ENCODE results near the gene SPACA4. TPM values are rescaled to one million over a fixed set of nuclear protein-coding genes. Genes with fewer than 3 reads are reported as not detected.

The SPACA4 gene
- total and polyA plus RNA-seq, 9 of the 15 experiments (the other 6 are each of a cell fraction or from before 2014, with no cell fraction given), result not detected

DNA sequence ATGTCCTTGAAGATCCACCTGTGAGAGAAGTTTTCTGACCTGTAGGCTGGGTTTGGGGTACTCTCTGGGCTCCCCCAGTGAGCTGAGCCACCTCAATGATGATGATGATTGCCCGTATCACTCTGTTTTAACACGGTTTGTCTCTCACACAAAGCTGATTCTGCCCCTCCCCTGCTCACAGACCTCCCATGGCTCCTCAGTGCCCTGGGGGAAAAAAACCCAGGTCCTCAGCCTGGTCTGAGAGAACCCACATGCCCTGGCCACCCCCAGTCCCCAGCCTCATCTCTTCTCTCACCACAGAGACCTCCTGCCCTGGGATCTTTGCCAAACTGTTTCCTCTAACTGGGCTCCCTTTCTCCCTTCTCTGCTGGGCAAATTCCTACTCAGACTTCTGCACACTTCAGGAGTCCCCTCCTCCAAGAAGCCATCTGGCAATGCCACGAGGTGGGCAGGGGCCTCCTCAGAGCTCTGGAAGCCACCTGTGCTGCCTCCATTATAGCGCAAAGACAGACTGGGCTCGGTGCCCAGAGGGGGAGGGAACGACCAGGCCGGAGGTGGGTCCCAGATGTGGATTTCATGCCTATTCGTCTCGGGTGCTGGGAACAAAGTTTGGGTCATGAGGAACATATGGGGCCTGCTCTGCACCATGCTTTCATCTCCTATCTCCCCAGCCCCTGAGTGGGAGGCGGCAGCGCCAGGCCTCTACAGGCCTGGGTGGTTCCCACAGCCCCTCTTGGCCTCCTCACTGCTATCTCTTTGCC lies 47.9 kb downstream of the SPACA4 start:
- no peak overlapping the region for H3K4me3 ChIP-seq
- H3K4me2 ChIP-seq (ENCODE audit: insufficient read depth, low read length), result peak overlapping the region; percentile 43; the same call in 1 of the 2 replicates
- H3K4me1 ChIP-seq (replicated peaks in 1 of 2; ENCODE audit: control insufficient read depth in 2 of 2, insufficient read depth in 2 of 2, low read length in 2 of 2), result peaks cover 14 to 43% of the 10 kb centered on the region in 2 experiments
- H3K9me1 ChIP-seq (ENCODE audit: control insufficient read depth, insufficient read depth, low read length), result no peaks in the 10 kb centered on the region
- ChIA-PET POLR2A (interaction anchor here (0.5 to 1.5 kb wide), 3 partner anchors 8 to 313 kb away, joined by 3 read pairs; no protein-coding TSS in a partner anchor), CTCF (ENCODE audit: low intra/inter-chr PET ratio) (no interaction called here)
- DNase-seq (ENCODE audit: extremely low read depth in 1 of 4, low spot score in 3 of 4), result peak in 3 of 4 experiments; percentile 38 to 57 (median 53)
- no peaks in the 10 kb centered on the region for H3K79me2 ChIP-seq (ENCODE audit: control insufficient read depth, insufficient read depth, low read length)
- H3K27me3 ChIP-seq (ENCODE audit: control insufficient read depth in 2 of 2, insufficient read depth in 2 of 2, low read length in 2 of 2), result no peaks in the 10 kb centered on the region
- no peaks in the 10 kb centered on the region for H3K36me3 ChIP-seq (ENCODE audit: control insufficient read depth, insufficient read depth, low read length)
- H2AFZ ChIP-seq (ENCODE audit: low read depth, low read length), result peak overlapping the region; percentile 96
- H3K9ac ChIP-seq (ENCODE audit: insufficient read depth in 1 of 2, low read depth in 2 of 2, low read length in 2 of 2), result peak overlapping the region; percentile 19 to 92; a peak in 3 of 4 replicates
- no TSS peak for BruUV-seq (replicated peaks)
- intact Hi-C loops (cut with micrococcal nuclease) (no loop called here), in situ Hi-C loops (cut with MboI) (no loop called here)
- no peaks in the 10 kb centered on the region for H3K9me3 ChIP-seq (replicated peaks; ENCODE audit: control insufficient read depth, insufficient read depth, low read depth, low read length)
- no peaks in the 10 kb centered on the region for H4K20me1 ChIP-seq (replicated peaks; ENCODE audit: control insufficient read depth, insufficient read depth, low read length)
- peak overlapping the region; percentile 37; the same call in 2 of the 3 replicates for H3K27ac ChIP-seq (ENCODE audit: extremely low read depth, low read depth, low read length)
- ATAC-seq, result peak; percentile 53
- WGBS (ENCODE audit: insufficient coverage, low coverage, missing lambda C conversion rate), result 14% methylated on average over 10 of the region's 11 CpGs
- peak; percentile 15 for FAIRE-seq
- TF ChIP-seq PHF8 (IDR thresholded peaks at IDR 0.05; ENCODE audit: borderline replicate concordance, low read length) (no peak), HDAC2 (IDR thresholded peaks at IDR 0.05) (0 out of 2 replicates have a peak, but pooled peaks have one; percentile 24), ZFX (CRISPR knock-in tag; IDR thresholded peaks at IDR 0.05) (peak; percentile 46; the same call in 1 of the 2 replicates), CTBP1 (IDR thresholded peaks at IDR 0.05; ENCODE audit: borderline replicate concordance) (peak; percentile 18; the same call in 1 of the 2 replicates), EP400 (IDR thresholded peaks at IDR 0.05) (peak; percentile 16; the same call in 1 of the 2 replicates), NFIC (IDR thresholded peaks at IDR 0.05) (peak; percentile 83), VEZF1 (CRISPR knock-in tag; IDR thresholded peaks at IDR 0.05) (peak; percentile 29; the same call in 1 of the 2 replicates), RBM25 (IDR thresholded peaks at IDR 0.05; ENCODE audit: low read depth, low read length, severe bottlenecking) (peak; percentile 30), KDM1A (IDR thresholded peaks at IDR 0.05) (0 out of 4 replicates have a peak, but pooled peaks of 1 of the 2 experiments have one; percentile 24), XRCC4 (IDR thresholded peaks at IDR 0.05; ENCODE audit: extremely low read depth, insufficient read depth, insufficient read length) (no peak), ZNF592 (IDR thresholded peaks at IDR 0.05) (peak; percentile 68; the same call in 1 of the 2 replicates), STAT6 (CRISPR knock-in tag; IDR thresholded peaks at IDR 0.05) (no peak)
